ENCODE data around the gene OR4D2. TPM values are rescaled to one million over a fixed set of nuclear protein-coding genes. Genes with fewer than 3 reads are reported as not detected.

The OR4D2 gene
- total RNA-seq, 2 experiments from 2014 or later: not detected

GRCh38 chr17:58184986-58185761 lies 18.4 kb downstream of the OR4D2 start:
- H3K9me3 Mint-ChIP-seq: no peaks in the 10 kb centered on the region

GRCh38 chr17:58186591-58186990 lies 19.8 kb downstream of the OR4D2 start:
- ATAC-seq (ENCODE audit: low read depth) (no peak), DNase-seq (no peak)
- Mint-ChIP-seq H3K4me3 (no peak overlapping the region), H3K27ac (no peak overlapping the region), H3K36me3 (no peaks in the 10 kb centered on the region), H3K27me3 (peaks cover 11% of the 10 kb centered on the region), H3K9me3 (no peaks in the 10 kb centered on the region), H3K4me1 (peaks cover 5% of the 10 kb centered on the region)
- POLR2A ChIA-PET: no interaction called here

More at GRCh38 chr17:58184986-58185761, 18.4 kb downstream of the OR4D2 start:
- DNase-seq: no peak
- ATAC-seq (ENCODE audit: low read depth): no peak
- Mint-ChIP-seq H3K27ac (no peak overlapping the region), H3K36me3 (no peaks in the 10 kb centered on the region), H3K4me3 (no peak overlapping the region), H3K27me3 (peaks cover 9% of the 10 kb centered on the region), H3K4me1 (peaks cover 5% of the 10 kb centered on the region)
- POLR2A ChIA-PET: no interaction called here

GRCh38 chr17:58187063-58187462 lies 20.3 kb downstream of the OR4D2 start:
- ATAC-seq (ENCODE audit: low read depth) (no peak), DNase-seq (no peak)
- H3K4me3 Mint-ChIP-seq: no peak overlapping the region
- H3K27me3 Mint-ChIP-seq: peaks cover 11% of the 10 kb centered on the region
- no peak overlapping the region for H3K27ac Mint-ChIP-seq
- H3K4me1 Mint-ChIP-seq: peaks cover 5% of the 10 kb centered on the region
- H3K36me3 Mint-ChIP-seq: no peaks in the 10 kb centered on the region
- POLR2A ChIA-PET: no interaction called here
- H3K9me3 Mint-ChIP-seq: no peaks in the 10 kb centered on the region

- no peak overlapping the region for H3K4me3 Mint-ChIP-seq
- H3K27me3 Mint-ChIP-seq: peaks cover 11% of the 10 kb centered on the region
- ATAC-seq (ENCODE audit: low read depth) (no peak), DNase-seq (no peak)
- no peak overlapping the region for H3K27ac Mint-ChIP-seq
- no peaks in the 10 kb centered on the region for H3K36me3 Mint-ChIP-seq
- POLR2A ChIA-PET: no interaction called here
- H3K4me1 Mint-ChIP-seq: peaks cover 5% of the 10 kb centered on the region
- H3K9me3 Mint-ChIP-seq: no peaks in the 10 kb centered on the region
Measured at GRCh38 chr17:58187675-58188074, 20.9 kb downstream of the OR4D2 start.

- Mint-ChIP-seq H3K27me3 (peaks cover 11% of the 10 kb centered on the region), H3K36me3 (no peaks in the 10 kb centered on the region), H3K9me3 (no peaks in the 10 kb centered on the region), H3K4me3 (no peak overlapping the region), H3K4me1 (peaks cover 4% of the 10 kb centered on the region), H3K27ac (no peak overlapping the region)
- POLR2A ChIA-PET: no interaction called here
- no peak for DNase-seq
- no peak for ATAC-seq (ENCODE audit: low read depth)
Measured at GRCh38 chr17:58189436-58190146, 22.8 kb downstream of the OR4D2 start.

- no peak for DNase-seq
- H3K27me3 Mint-ChIP-seq: peaks cover 11% of the 10 kb centered on the region
- no peak for ATAC-seq (ENCODE audit: low read depth)
- H3K9me3 Mint-ChIP-seq: no peaks in the 10 kb centered on the region
- POLR2A ChIA-PET: interaction anchor here (0.6 kb wide), 1 partner anchor 231 kb away, joined by 4 read pairs; no protein-coding TSS in a partner anchor
- peak overlapping the region; percentile 22 for H3K27ac Mint-ChIP-seq
- H3K4me1 Mint-ChIP-seq: peaks cover 4% of the 10 kb centered on the region
- no peak overlapping the region for H3K4me3 Mint-ChIP-seq
- H3K36me3 Mint-ChIP-seq: no peaks in the 10 kb centered on the region
Measured at GRCh38 chr17:58191241-58191896, 24.6 kb downstream of the OR4D2 start.

GRCh38 chr17:58192612-58193011 lies 25.8 kb downstream of the OR4D2 start, which contains the start of gene EPX:
EPX (plus strand) TSS chr17:58192726; CDS start chr17:58192847, 121 bp downstream.
- no peaks in the 10 kb centered on the region for H3K9me3 Mint-ChIP-seq
- ATAC-seq (ENCODE audit: low read depth) (no peak), DNase-seq (no peak)
- no peaks in the 10 kb centered on the region for H3K36me3 Mint-ChIP-seq
- no peak within 1 kb of the TSS for H3K4me3 Mint-ChIP-seq
- POLR2A ChIA-PET: no interaction called here
- H3K27me3 Mint-ChIP-seq: peaks cover 10% of the 10 kb centered on the region
- no peak within 1 kb of the TSS for H3K27ac Mint-ChIP-seq
- peaks cover 4% of the 10 kb centered on the region for H3K4me1 Mint-ChIP-seq

- peaks cover 4% of the 10 kb centered on the region for H3K4me1 Mint-ChIP-seq
- no peak overlapping the region for H3K4me3 Mint-ChIP-seq
- H3K27me3 Mint-ChIP-seq: peaks cover 6% of the 10 kb centered on the region
- no peaks in the 10 kb centered on the region for H3K36me3 Mint-ChIP-seq
- H3K9me3 Mint-ChIP-seq: no peaks in the 10 kb centered on the region
- DNase-seq (no peak), ATAC-seq (ENCODE audit: low read depth) (no peak)
- H3K27ac Mint-ChIP-seq: no peak overlapping the region
- POLR2A ChIA-PET: no interaction called here
Measured at GRCh38 chr17:58193641-58194255, 27.0 kb downstream of the OR4D2 start.

- Mint-ChIP-seq H3K4me3 (no peak overlapping the region), H3K36me3 (no peaks in the 10 kb centered on the region), H3K4me1 (peaks cover 5% of the 10 kb centered on the region), H3K9me3 (no peaks in the 10 kb centered on the region), H3K27ac (no peak overlapping the region), H3K27me3 (peaks cover 11% of the 10 kb centered on the region)
- ATAC-seq (ENCODE audit: low read depth) (no peak), DNase-seq (no peak)
- POLR2A ChIA-PET: interaction anchor here (1.0 kb wide), 1 partner anchor 172 kb away, joined by 4 read pairs; no protein-coding TSS in a partner anchor
Measured at GRCh38 chr17:58195518-58196123, 28.8 kb downstream of the OR4D2 start.

- Mint-ChIP-seq H3K36me3 (no peaks in the 10 kb centered on the region), H3K4me1 (peaks cover 5% of the 10 kb centered on the region), H3K4me3 (no peak overlapping the region), H3K9me3 (no peaks in the 10 kb centered on the region), H3K27ac (no peak overlapping the region), H3K27me3 (peaks cover 6% of the 10 kb centered on the region)
- no peak for ATAC-seq (ENCODE audit: low read depth)
- POLR2A ChIA-PET: no interaction called here
- DNase-seq: no peak
Measured at GRCh38 chr17:58196610-58197009, 29.8 kb downstream of the OR4D2 start.

GRCh38 chr17:58200024-58200633 lies 33.3 kb downstream of the OR4D2 start:
- POLR2A ChIA-PET: interaction anchor here (0.8 kb wide), 1 partner anchor 19 kb away, joined by 3 read pairs; the partner anchor contains the start of gene MKS1
- no peaks in the 10 kb centered on the region for H3K36me3 Mint-ChIP-seq
- H3K27ac Mint-ChIP-seq: no peak overlapping the region
- H3K4me3 Mint-ChIP-seq: no peak overlapping the region
- peak; percentile 67 for DNase-seq
- H3K4me1 Mint-ChIP-seq: peaks cover 5% of the 10 kb centered on the region
- H3K9me3 Mint-ChIP-seq: no peaks in the 10 kb centered on the region
- peaks cover 6% of the 10 kb centered on the region for H3K27me3 Mint-ChIP-seq
- ATAC-seq (ENCODE audit: low read depth): peak; percentile 81

GRCh38 chr17:58202859-58203258 lies 36.1 kb downstream of the OR4D2 start:
- Mint-ChIP-seq H3K4me1 (peaks cover 2% of the 10 kb centered on the region), H3K36me3 (no peaks in the 10 kb centered on the region), H3K9me3 (no peaks in the 10 kb centered on the region), H3K27me3 (peaks cover 6% of the 10 kb centered on the region), H3K4me3 (no peak overlapping the region), H3K27ac (no peak overlapping the region)
- ATAC-seq (ENCODE audit: low read depth): no peak
- DNase-seq: no peak
- POLR2A ChIA-PET: no interaction called here

Data from activated naive CD8-positive, alpha-beta T cell treated with anti-CD3 and anti-CD28 coated beads, Interleukin-2, amount 10 ng/mL, durations not matched to agents 7 days and 5 days (primary cell).